ENCODE data around the gene NTSR2. TPM values are rescaled to one million over a fixed set of nuclear protein-coding genes. Genes with fewer than 3 reads are reported as not detected.

NTSR2 gene
- total RNA-seq, 2 experiments from 2014 or later, result not detected

DNA sequence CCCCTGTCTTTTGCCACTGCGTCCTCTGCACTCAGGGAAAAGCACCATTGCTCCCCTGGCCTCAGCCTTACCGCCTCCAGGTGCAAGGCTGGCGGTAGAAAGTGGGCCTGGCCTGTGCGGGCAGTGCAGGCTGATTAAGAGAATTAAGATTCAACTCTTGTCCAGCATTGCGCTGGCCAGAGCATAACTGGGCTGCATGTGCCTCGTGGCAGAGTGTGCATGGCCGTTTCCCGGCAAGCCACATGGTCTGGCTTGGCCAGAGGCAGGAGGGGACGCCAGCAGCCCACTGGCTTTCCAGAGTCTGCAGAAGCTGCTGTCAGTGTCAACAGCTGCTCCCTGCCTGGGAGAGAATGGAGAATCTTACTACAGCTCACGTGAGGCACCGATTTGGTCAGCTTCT lies 12.3 kb downstream of the NTSR2 start:
- no TSS peak for BruUV-seq (replicated peaks)
- no peak for DNase-seq (ENCODE audit: low spot score)
- ChIA-PET POLR2A (no interaction called here), CTCF (ENCODE audit: unreplicated experiment) (no interaction called here)
- intact Hi-C loops (cut with micrococcal nuclease; ENCODE audit: unreplicated experiment), result no loop called here
- Histone ChIP-seq H3K4me3 (ENCODE audit: low read depth, low read length, poor library complexity, severe bottlenecking) (no peak overlapping the region), H3K4me2 (ENCODE audit: low read length) (no peak overlapping the region), H3K27ac (ENCODE audit: low read depth, low read length, poor library complexity, severe bottlenecking) (no peak overlapping the region), H3K4me1 (ENCODE audit: insufficient read depth, low read length, poor library complexity, severe bottlenecking) (no peaks in the 10 kb centered on the region), H2AFZ (ENCODE audit: low read length) (no peak overlapping the region), H3K36me3 (ENCODE audit: insufficient read depth, low read length) (no peaks in the 10 kb centered on the region), H3K79me2 (ENCODE audit: insufficient read depth, low read depth, low read length) (no peaks in the 10 kb centered on the region), H3K9me3 (ENCODE audit: low read length) (no peaks in the 10 kb centered on the region), H3K9me2 (ENCODE audit: insufficient read depth, low read length) (no peaks in the 10 kb centered on the region), H4K20me1 (ENCODE audit: insufficient read depth, low read length) (no peaks in the 10 kb centered on the region)
- no peak for TF ChIP-seq EZH2phosphoT487 (IDR thresholded peaks at IDR 0.05; ENCODE audit: borderline replicate concordance, low read depth, low read length)
- TF ChIP-seq, protein P1, sequence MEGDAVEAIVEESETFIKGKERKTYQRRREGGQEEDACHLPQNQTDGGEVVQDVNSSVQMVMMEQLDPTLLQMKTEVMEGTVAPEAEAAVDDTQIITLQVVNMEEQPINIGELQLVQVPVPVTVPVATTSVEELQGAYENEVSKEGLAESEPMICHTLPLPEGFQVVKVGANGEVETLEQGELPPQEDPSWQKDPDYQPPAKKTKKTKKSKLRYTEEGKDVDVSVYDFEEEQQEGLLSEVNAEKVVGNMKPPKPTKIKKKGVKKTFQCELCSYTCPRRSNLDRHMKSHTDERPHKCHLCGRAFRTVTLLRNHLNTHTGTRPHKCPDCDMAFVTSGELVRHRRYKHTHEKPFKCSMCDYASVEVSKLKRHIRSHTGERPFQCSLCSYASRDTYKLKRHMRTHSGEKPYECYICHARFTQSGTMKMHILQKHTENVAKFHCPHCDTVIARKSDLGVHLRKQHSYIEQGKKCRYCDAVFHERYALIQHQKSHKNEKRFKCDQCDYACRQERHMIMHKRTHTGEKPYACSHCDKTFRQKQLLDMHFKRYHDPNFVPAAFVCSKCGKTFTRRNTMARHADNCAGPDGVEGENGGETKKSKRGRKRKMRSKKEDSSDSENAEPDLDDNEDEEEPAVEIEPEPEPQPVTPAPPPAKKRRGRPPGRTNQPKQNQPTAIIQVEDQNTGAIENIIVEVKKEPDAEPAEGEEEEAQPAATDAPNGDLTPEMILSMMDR (conservative IDR thresholded peaks at IDR 0.05; ENCODE audit: low read length), result no peak

DNA sequence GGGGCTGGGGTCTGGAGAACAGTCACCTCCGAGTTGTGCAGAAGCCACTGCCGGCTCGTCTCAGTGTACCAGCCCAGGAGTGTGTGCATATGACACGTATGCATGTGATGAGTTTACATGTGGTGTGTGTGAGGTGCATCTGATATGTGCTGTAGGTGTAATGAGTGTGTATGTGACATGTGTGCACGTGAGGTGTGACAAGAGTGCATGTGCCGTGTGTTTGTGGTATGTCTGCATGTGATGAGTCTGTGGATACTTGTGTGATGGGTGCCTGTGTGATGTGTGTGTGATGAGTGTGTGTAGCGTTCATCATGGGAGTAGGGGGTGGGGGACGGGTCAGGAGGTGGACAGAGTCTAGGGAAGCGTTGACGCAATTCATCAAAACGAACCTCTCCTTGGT lies 12.8 kb downstream of the NTSR2 start:
- BruUV-seq (replicated peaks), result no TSS peak
- H3K36me3 ChIP-seq (ENCODE audit: insufficient read depth, low read length), result no peaks in the 10 kb centered on the region
- no peak overlapping the region for H3K4me2 ChIP-seq (ENCODE audit: low read length)
- H4K20me1 ChIP-seq (ENCODE audit: insufficient read depth, low read length), result no peaks in the 10 kb centered on the region
- ChIA-PET CTCF (ENCODE audit: unreplicated experiment) (interaction anchor here (0.7 kb wide), 1 partner anchor 47 kb away, joined by 3 read pairs; no protein-coding TSS in a partner anchor), POLR2A (no interaction called here)
- no peak for DNase-seq (ENCODE audit: low spot score)
- TF ChIP-seq, protein P1 (conservative IDR thresholded peaks at IDR 0.05; ENCODE audit: low read length), result no peak
- TF ChIP-seq EZH2phosphoT487 (IDR thresholded peaks at IDR 0.05; ENCODE audit: borderline replicate concordance, low read depth, low read length), result no peak
- no peak overlapping the region for H2AFZ ChIP-seq (ENCODE audit: low read length)
- no peaks in the 10 kb centered on the region for H3K4me1 ChIP-seq (ENCODE audit: insufficient read depth, low read length, poor library complexity, severe bottlenecking)
- no peak overlapping the region for H3K27ac ChIP-seq (ENCODE audit: low read depth, low read length, poor library complexity, severe bottlenecking)
- no peaks in the 10 kb centered on the region for H3K79me2 ChIP-seq (ENCODE audit: insufficient read depth, low read depth, low read length)
- H3K9me2 ChIP-seq (ENCODE audit: insufficient read depth, low read length), result no peaks in the 10 kb centered on the region
- intact Hi-C loops (cut with micrococcal nuclease; ENCODE audit: unreplicated experiment), result no loop called here
- H3K9me3 ChIP-seq (ENCODE audit: low read length), result no peaks in the 10 kb centered on the region
- no peak overlapping the region for H3K4me3 ChIP-seq (ENCODE audit: low read depth, low read length, poor library complexity, severe bottlenecking)

DNA sequence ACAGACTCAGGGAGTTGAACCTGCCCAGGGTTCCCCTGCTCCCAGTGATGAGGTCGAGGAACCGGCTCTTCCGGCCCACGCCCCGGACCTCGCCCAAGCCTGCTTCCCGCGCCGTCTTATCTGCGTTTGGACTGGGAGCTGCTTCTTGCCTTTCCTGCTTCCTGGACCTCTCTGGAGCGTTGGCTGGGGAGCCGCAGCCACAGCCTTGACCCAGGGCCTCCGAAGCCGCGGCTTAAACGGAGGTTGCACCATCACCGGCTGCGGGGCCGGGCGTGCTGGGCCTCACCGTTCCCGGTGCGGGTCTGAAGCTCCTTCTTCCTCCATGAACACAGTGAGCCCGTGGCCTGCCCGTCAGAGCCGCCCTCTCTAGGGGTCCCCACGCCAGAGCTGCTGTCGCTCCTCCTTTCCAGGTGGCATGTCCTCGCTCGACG lies 13.3 kb downstream of the NTSR2 start:
- Histone ChIP-seq H4K20me1 (ENCODE audit: insufficient read depth, low read length) (no peaks in the 10 kb centered on the region), H3K4me3 (ENCODE audit: low read depth, low read length, poor library complexity, severe bottlenecking) (no peak overlapping the region), H3K36me3 (ENCODE audit: insufficient read depth, low read length) (no peaks in the 10 kb centered on the region), H3K27ac (ENCODE audit: low read depth, low read length, poor library complexity, severe bottlenecking) (no peak overlapping the region), H3K9me2 (ENCODE audit: insufficient read depth, low read length) (no peaks in the 10 kb centered on the region), H3K9me3 (ENCODE audit: low read length) (no peaks in the 10 kb centered on the region), H3K4me2 (ENCODE audit: low read length) (no peak overlapping the region), H3K79me2 (ENCODE audit: insufficient read depth, low read depth, low read length) (no peaks in the 10 kb centered on the region), H3K4me1 (ENCODE audit: insufficient read depth, low read length, poor library complexity, severe bottlenecking) (no peaks in the 10 kb centered on the region), H2AFZ (ENCODE audit: low read length) (no peak overlapping the region)
- POLR2A ChIA-PET, result no interaction called here
- CTCF ChIA-PET (ENCODE audit: unreplicated experiment), result interaction anchor here (0.7 kb wide), 1 partner anchor 46 kb away, joined by 3 read pairs; no protein-coding TSS in a partner anchor
- intact Hi-C loops (cut with micrococcal nuclease; ENCODE audit: unreplicated experiment), result no loop called here
- DNase-seq (ENCODE audit: low spot score), result no peak
- TF ChIP-seq, protein P1 (conservative IDR thresholded peaks at IDR 0.05; ENCODE audit: low read length), result no peak
- no peak for TF ChIP-seq EZH2phosphoT487 (IDR thresholded peaks at IDR 0.05; ENCODE audit: borderline replicate concordance, low read depth, low read length)
- BruUV-seq (replicated peaks), result no TSS peak

Measured in OCI-LY7 (cell line).